ENCODE results near the gene NVL. TPM values are rescaled to one million over a fixed set of nuclear protein-coding genes. Genes with fewer than 3 reads are reported as not detected.

The NVL gene
- total RNA-seq, 1 donor from 2014 or later: 44.4 TPM

- ChIA-PET POLR2A (interaction anchor here (0.7 to 1.0 kb wide), 2 partner anchors 34 to 49 kb away, joined by 3 to 4 read pairs; no protein-coding TSS in a partner anchor), CTCF (no interaction called here)
- H3K27ac Mint-ChIP-seq: no peak overlapping the region
- H3K36me3 Mint-ChIP-seq (ENCODE audit: low read depth): peaks cover 67% of the 10 kb centered on the region
- DNase-seq (no peak), ATAC-seq (ENCODE audit: low read depth) (no peak)
- no peak overlapping the region for H3K4me3 Mint-ChIP-seq
- H3K27me3 Mint-ChIP-seq: no peaks in the 10 kb centered on the region
- no peak for TF ChIP-seq CTCF (IDR thresholded peaks at IDR 0.05)
- intact Hi-C loops (cut with micrococcal nuclease): no loop called here
- H3K9me3 Mint-ChIP-seq: no peaks in the 10 kb centered on the region
- peaks cover 3% of the 10 kb centered on the region for H3K4me1 Mint-ChIP-seq
Measured at GRCh38 chr1:224237119-224237881, 92.7 kb downstream of the NVL start.

GRCh38 chr1:224235813-224236493, 94.0 kb downstream of the NVL start:
- Mint-ChIP-seq H3K27me3 (no peaks in the 10 kb centered on the region), H3K36me3 (ENCODE audit: low read depth) (peaks cover 70% of the 10 kb centered on the region), H3K4me1 (peaks cover 3% of the 10 kb centered on the region), H3K4me3 (no peak overlapping the region), H3K27ac (no peak overlapping the region), H3K9me3 (no peaks in the 10 kb centered on the region)
- TF ChIP-seq CTCF (IDR thresholded peaks at IDR 0.05): no peak
- DNase-seq: no peak
- ChIA-PET POLR2A (interaction anchor here (1.0 kb wide), 1 partner anchor 48 kb away, joined by 3 read pairs; no protein-coding TSS in a partner anchor), CTCF (no interaction called here)
- ATAC-seq (ENCODE audit: low read depth): no peak
- intact Hi-C loops (cut with micrococcal nuclease): no loop called here

GRCh38 chr1:224234017-224234416, 96.0 kb downstream of the NVL start:
- intact Hi-C loops (cut with micrococcal nuclease): no loop called here
- POLR2A ChIA-PET: no interaction called here
- H3K27me3 Mint-ChIP-seq: no peaks in the 10 kb centered on the region
- ATAC-seq (ENCODE audit: low read depth): no peak
- no peak overlapping the region for H3K4me3 Mint-ChIP-seq
- no peak for DNase-seq
- H3K9me3 Mint-ChIP-seq: no peaks in the 10 kb centered on the region
- CTCF ChIA-PET: interaction anchor here (1.2 kb wide), 1 partner anchor 118 kb away, joined by 3 read pairs; no protein-coding TSS in a partner anchor
- no peak overlapping the region for H3K27ac Mint-ChIP-seq
- H3K36me3 Mint-ChIP-seq (ENCODE audit: low read depth): peaks cover 81% of the 10 kb centered on the region
- TF ChIP-seq CTCF (IDR thresholded peaks at IDR 0.05): no peak
- H3K4me1 Mint-ChIP-seq: peaks cover 3% of the 10 kb centered on the region

GRCh38 chr1:224226849-224227502, 103.0 kb downstream of the NVL start:
- H3K4me3 Mint-ChIP-seq: no peak overlapping the region
- no peak for ATAC-seq (ENCODE audit: low read depth)
- peaks cover 2% of the 10 kb centered on the region for H3K27me3 Mint-ChIP-seq
- no peaks in the 10 kb centered on the region for H3K9me3 Mint-ChIP-seq
- TF ChIP-seq CTCF (IDR thresholded peaks at IDR 0.05): no peak
- no peak for DNase-seq
- peaks cover 43% of the 10 kb centered on the region for H3K36me3 Mint-ChIP-seq (ENCODE audit: low read depth)
- intact Hi-C loops (cut with micrococcal nuclease): no loop called here
- ChIA-PET POLR2A (no interaction called here), CTCF (no interaction called here)
- H3K4me1 Mint-ChIP-seq: no peaks in the 10 kb centered on the region
- no peak overlapping the region for H3K27ac Mint-ChIP-seq
